ENCODE measurements around the gene RAD50.
A peak's percentile ranks its signal among the peaks of the same experiment; 100 is the strongest.
"Not testable (repeated sequence)": the region's sequence is repeated elsewhere in the genome, so short reads cannot be mapped to it uniquely, and the experiment has no call there.

The RAD50 gene

GRCh38 chr5:132557478-132558172 is 848 bp downstream of the RAD50 start:
- no peak for TF ChIP-seq CTCF (IDR thresholded peaks at IDR 0.05; ENCODE audit: poor library complexity, severe bottlenecking)

GRCh38 chr5:132559383-132560060 is 2.7 kb downstream of the RAD50 start:
- no peaks in the 10 kb centered on the region for H3K9me3 ChIP-seq (ENCODE audit: severe bottlenecking)
- TF ChIP-seq CTCF (IDR thresholded peaks at IDR 0.05; ENCODE audit: poor library complexity, severe bottlenecking): no peak
- H3K4me1 ChIP-seq (ENCODE audit: insufficient read depth, poor library complexity, severe bottlenecking): peaks cover 12% of the 10 kb centered on the region
- ATAC-seq (ENCODE audit: low read depth) (no peak), DNase-seq (ENCODE audit: low spot score) (no peak)
- no peak overlapping the region for H3K4me3 ChIP-seq (ENCODE audit: severe bottlenecking)
- no peaks in the 10 kb centered on the region for H3K27me3 ChIP-seq (ENCODE audit: insufficient read depth, poor library complexity, severe bottlenecking)
- H3K36me3 ChIP-seq (ENCODE audit: low read depth): peaks cover 57% of the 10 kb centered on the region
- no peak overlapping the region for H3K27ac ChIP-seq (ENCODE audit: poor library complexity, severe bottlenecking)

More at GRCh38 chr5:132557478-132558172, 848 bp downstream of the RAD50 start:
- peaks cover 38% of the 10 kb centered on the region for H3K36me3 ChIP-seq (ENCODE audit: low read depth)
- H3K4me1 ChIP-seq (ENCODE audit: insufficient read depth, poor library complexity, severe bottlenecking): peaks cover 12% of the 10 kb centered on the region
- no peak for DNase-seq (ENCODE audit: low spot score)
- peak overlapping the region; percentile 64 for H3K27ac ChIP-seq (ENCODE audit: poor library complexity, severe bottlenecking)
- peak; percentile 46 for ATAC-seq (ENCODE audit: low read depth)
- H3K27me3 ChIP-seq (ENCODE audit: insufficient read depth, poor library complexity, severe bottlenecking): no peaks in the 10 kb centered on the region
- H3K4me3 ChIP-seq (ENCODE audit: severe bottlenecking): peak overlapping the region; percentile 58
- no peaks in the 10 kb centered on the region for H3K9me3 ChIP-seq (ENCODE audit: severe bottlenecking)

GRCh38 chr5:132561601-132562000 is 4.8 kb downstream of the RAD50 start:
- Histone ChIP-seq H3K9me3 (ENCODE audit: severe bottlenecking) (no peaks in the 10 kb centered on the region), H3K36me3 (ENCODE audit: low read depth) (peaks cover 75% of the 10 kb centered on the region), H3K27ac (ENCODE audit: poor library complexity, severe bottlenecking) (no peak overlapping the region), H3K27me3 (ENCODE audit: insufficient read depth, poor library complexity, severe bottlenecking) (no peaks in the 10 kb centered on the region), H3K4me3 (ENCODE audit: severe bottlenecking) (no peak overlapping the region), H3K4me1 (ENCODE audit: insufficient read depth, poor library complexity, severe bottlenecking) (peaks cover 9% of the 10 kb centered on the region)
- no peak for TF ChIP-seq CTCF (IDR thresholded peaks at IDR 0.05; ENCODE audit: poor library complexity, severe bottlenecking)
- ATAC-seq (ENCODE audit: low read depth) (no peak), DNase-seq (ENCODE audit: low spot score) (no peak)

- H3K9me3 ChIP-seq (ENCODE audit: severe bottlenecking); DNase-seq (ENCODE audit: low spot score); H3K27me3 ChIP-seq (ENCODE audit: insufficient read depth, poor library complexity, severe bottlenecking); H3K4me1 ChIP-seq (ENCODE audit: insufficient read depth, poor library complexity, severe bottlenecking); ATAC-seq (ENCODE audit: low read depth); H3K4me3 ChIP-seq (ENCODE audit: severe bottlenecking); H3K27ac ChIP-seq (ENCODE audit: poor library complexity, severe bottlenecking): not testable (repeated sequence)
- H3K36me3 ChIP-seq (ENCODE audit: low read depth): peaks cover 97% of the 10 kb centered on the region
These were observed 7.8 kb downstream of the RAD50 start for GRCh38 chr5:132564555-132564954.

- H3K36me3 ChIP-seq (ENCODE audit: low read depth): peaks cover 97% of the 10 kb centered on the region
- H3K27ac ChIP-seq (ENCODE audit: poor library complexity, severe bottlenecking): no peak overlapping the region
These were observed 9.9 kb downstream of the RAD50 start for GRCh38 chr5:132566657-132567056.

More at GRCh38 chr5:132566657-132567056, 9.9 kb downstream of the RAD50 start:
- Histone ChIP-seq H3K9me3 (ENCODE audit: severe bottlenecking) (no peaks in the 10 kb centered on the region), H3K4me3 (ENCODE audit: severe bottlenecking) (no peak overlapping the region), H3K4me1 (ENCODE audit: insufficient read depth, poor library complexity, severe bottlenecking) (no peaks in the 10 kb centered on the region), H3K27me3 (ENCODE audit: insufficient read depth, poor library complexity, severe bottlenecking) (no peaks in the 10 kb centered on the region)
- DNase-seq (ENCODE audit: low spot score) (no peak), ATAC-seq (ENCODE audit: low read depth) (no peak)
- no peak for TF ChIP-seq CTCF (IDR thresholded peaks at IDR 0.05; ENCODE audit: poor library complexity, severe bottlenecking)

All from RWPE2 (cell line).